ENCODE results near the gene CLIP2.
"Not testable (repeated sequence)": the region's sequence is repeated elsewhere in the genome, so short reads cannot be mapped to it uniquely, and the experiment has no call there.

Gene CLIP2

GRCh38 chr7:74332373-74333176, 43.4 kb downstream of the CLIP2 start:
- no peak for DNase-seq (ENCODE audit: low read depth in 2 of 2)

DNA sequence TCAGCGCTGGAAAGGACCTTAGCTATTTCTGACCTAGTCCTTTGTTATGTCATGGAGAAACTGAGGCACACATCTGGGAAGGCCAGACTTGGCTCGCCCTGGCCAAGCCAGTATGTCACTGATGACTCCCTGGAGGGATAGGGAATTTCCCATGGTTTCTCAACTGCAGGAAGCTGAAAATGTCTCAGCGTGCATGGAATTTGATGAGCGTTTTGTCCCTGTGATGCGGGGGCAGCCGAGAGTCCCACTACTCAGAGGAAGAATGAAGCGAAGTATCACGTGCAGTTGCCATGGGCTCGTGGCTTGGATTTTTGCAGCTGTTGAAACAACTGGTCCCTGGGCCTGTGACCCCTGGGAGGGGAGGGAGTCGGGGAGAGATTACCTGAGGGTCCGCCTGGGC, 44.8 kb downstream of the CLIP2 start:
- no peak for DNase-seq (ENCODE audit: low read depth in 2 of 2)

DNA sequence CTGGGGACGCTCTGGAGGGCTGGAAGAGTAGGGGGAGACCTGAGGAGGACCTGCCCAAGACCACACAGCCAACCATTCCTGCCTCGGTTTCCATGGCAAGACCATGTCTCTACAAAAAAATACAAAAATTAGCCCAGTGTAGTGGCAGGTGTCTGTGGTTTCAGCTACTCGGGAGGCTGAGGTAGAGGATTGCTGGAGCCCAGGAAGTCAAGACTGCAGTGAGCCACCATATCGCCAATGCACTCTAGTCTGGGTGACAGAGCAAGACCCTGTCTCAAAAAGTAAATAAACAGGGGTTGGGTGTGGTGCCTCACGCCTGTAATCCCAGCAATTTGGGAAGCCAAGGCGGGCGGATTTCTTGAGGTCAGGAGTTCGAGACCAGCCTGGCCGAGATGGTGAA, 48.7 kb downstream of the CLIP2 start:
- DNase-seq (ENCODE audit: low read depth in 2 of 2) = no peak

GRCh38 chr7:74338366-74339108, 49.3 kb downstream of the CLIP2 start:
- DNase-seq (ENCODE audit: low read depth in 2 of 2) = no peak

- DNase-seq (ENCODE audit: low read depth in 2 of 2) = not testable (repeated sequence)
Measured at GRCh38 chr7:74339648-74340047, 50.4 kb downstream of the CLIP2 start.

GRCh38 chr7:74343281-74344131, 54.3 kb downstream of the CLIP2 start:
- no peak for DNase-seq (ENCODE audit: low read depth in 2 of 2)

DNA sequence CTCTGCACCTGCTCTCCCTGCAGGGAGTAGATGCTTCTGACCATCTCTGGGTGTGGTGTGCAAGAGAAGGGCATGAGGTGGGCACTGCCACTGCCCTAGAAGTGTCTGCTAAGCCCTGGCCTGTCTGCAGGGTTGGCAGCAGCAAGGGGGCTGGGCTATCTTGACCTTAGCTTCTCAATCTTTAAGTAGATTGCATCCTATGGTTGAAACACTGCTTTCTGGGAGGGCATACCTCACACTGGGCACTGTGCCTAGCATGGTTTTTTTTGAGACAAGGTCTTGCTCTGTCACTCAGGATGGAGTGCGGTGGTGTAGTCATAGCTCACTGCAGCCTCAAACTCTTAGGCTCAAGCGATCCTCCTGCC, 54.9 kb downstream of the CLIP2 start:
- no peak for DNase-seq (ENCODE audit: low read depth in 2 of 2)

DNA sequence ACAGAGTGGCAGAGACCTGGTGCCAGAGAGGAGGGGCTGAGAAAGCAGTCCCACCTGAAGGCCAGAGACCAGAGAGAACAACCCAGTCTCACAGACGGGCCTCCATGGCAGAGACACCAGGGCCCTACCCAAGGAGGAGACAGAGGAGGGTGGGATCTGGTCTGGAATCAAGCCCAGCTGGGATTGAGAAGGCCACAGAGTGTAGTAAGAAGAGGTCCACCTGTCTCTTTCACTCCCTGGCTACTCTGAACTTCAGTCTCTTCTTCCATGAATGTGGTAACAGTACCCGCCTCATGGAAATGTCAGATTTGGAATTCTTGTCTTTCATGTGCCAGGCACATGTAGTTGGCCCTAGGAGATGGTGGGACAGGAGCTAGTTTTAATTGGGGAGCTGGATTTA, 55.6 kb downstream of the CLIP2 start:
- DNase-seq (ENCODE audit: low read depth in 2 of 2) = no peak

- DNase-seq (ENCODE audit: low read depth in 2 of 2) = no peak
Measured at GRCh38 chr7:74345970-74346369, 56.8 kb downstream of the CLIP2 start.

- no peak for DNase-seq (ENCODE audit: low read depth in 2 of 2)
Measured at GRCh38 chr7:74349621-74350020, 60.4 kb downstream of the CLIP2 start.

- no peak for DNase-seq (ENCODE audit: low read depth in 2 of 2)
Measured at GRCh38 chr7:74350751-74351150, 61.5 kb downstream of the CLIP2 start.

GRCh38 chr7:74351836-74352235, 62.6 kb downstream of the CLIP2 start:
- DNase-seq (ENCODE audit: low read depth in 2 of 2) = no peak

GRCh38 chr7:74352551-74353138, 63.4 kb downstream of the CLIP2 start:
- DNase-seq (ENCODE audit: low read depth in 2 of 2) = not testable (repeated sequence)

DNA sequence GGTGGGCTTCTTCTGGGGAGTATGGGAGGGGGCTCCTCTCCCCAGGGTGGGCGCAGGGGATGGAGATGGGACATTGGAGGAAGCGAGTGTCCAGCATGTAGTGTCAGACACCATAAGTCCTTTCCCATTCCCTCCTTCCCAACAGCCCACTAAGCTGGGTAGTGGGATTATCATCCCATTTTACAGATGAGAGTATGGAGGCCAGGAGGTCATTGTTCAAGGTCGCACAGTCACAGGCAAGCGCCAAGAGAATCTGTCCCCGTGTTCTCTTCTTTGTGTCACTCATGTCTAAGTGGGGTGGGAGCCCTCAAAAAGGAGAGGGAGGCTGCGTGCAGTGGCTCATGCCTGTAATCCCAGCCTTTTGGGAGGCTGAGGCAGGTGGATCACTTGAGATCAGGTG, 64.8 kb downstream of the CLIP2 start:
- DNase-seq (ENCODE audit: low read depth in 2 of 2) = no peak

DNA sequence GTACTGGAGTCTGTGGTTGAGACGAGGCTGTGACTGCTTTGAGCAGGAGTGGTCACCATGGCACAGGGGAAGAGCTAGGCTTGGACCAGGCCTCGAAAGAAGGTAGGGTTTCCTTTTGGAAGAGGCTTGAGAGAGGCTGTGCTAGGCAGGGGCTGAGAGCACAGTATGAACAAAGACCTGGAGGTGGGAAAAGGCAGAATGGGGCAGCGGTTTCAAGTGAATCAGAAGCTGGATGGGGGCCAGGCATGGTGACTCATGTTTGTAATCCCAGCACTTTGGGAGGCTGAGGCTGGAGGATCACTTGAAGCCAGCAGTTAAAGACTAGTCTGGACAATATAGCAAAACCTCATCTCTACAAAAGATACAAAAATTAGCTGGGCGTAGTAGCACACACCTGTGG, 65.9 kb downstream of the CLIP2 start:
- DNase-seq (ENCODE audit: low read depth in 2 of 2) = no peak

DNA sequence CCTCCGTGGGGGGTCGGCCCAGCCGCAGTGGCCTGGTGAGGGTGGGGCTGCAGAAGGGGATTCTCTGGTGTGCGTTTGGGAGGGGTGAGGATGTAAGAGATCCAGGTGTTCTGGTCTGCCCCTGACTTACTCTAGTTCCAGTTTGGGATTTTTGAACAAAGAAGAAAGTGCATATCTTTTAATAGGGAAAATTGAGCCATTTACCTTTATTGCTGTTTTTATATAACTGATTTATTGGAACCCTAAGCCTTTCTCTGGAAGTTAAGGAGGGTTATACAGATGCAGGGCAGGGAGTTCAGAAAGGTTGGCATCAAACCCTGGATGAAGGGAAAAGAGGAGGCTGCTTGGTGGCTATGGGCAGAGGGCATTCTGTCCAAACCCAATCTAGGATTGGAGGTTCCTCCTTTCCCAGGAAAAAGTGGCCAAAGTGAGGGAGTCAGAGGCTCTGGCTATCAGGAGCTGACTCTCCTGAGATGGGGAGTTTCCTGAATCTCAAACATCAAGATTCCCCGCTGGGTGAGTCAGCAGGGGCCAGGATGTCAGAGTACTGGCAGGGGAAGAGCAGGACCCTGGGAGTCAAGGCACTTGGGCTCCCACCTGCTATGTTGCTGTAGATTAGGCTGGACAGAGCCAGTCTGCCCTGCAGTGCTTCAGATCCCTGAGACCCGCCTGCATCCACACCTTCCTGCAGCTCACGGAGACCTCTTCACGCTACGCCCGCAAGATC, 67.5 kb downstream of the CLIP2 start:
- no peak for DNase-seq (ENCODE audit: low read depth in 2 of 2)

GRCh38 chr7:74360008-74360407, 70.8 kb downstream of the CLIP2 start:
- no peak for DNase-seq (ENCODE audit: low read depth in 2 of 2)

- DNase-seq (ENCODE audit: low read depth in 2 of 2) = no peak
Measured at GRCh38 chr7:74362266-74362665, 73.1 kb downstream of the CLIP2 start.

- DNase-seq (ENCODE audit: low read depth in 2 of 2) = no peak
Measured at GRCh38 chr7:74364061-74364460, 74.9 kb downstream of the CLIP2 start.

- DNase-seq (ENCODE audit: low read depth in 2 of 2) = no peak
Measured at GRCh38 chr7:74365322-74366022, 76.3 kb downstream of the CLIP2 start.
